Right kidney (tissue), 1 donor: ENCODE measurements around the gene LCN12.

Experiments used
- DNase-seq: peaks from one replicate; pipeline ENCODE4 v3.0.0-alpha.2; 2016

LCN12 gene

DNA sequence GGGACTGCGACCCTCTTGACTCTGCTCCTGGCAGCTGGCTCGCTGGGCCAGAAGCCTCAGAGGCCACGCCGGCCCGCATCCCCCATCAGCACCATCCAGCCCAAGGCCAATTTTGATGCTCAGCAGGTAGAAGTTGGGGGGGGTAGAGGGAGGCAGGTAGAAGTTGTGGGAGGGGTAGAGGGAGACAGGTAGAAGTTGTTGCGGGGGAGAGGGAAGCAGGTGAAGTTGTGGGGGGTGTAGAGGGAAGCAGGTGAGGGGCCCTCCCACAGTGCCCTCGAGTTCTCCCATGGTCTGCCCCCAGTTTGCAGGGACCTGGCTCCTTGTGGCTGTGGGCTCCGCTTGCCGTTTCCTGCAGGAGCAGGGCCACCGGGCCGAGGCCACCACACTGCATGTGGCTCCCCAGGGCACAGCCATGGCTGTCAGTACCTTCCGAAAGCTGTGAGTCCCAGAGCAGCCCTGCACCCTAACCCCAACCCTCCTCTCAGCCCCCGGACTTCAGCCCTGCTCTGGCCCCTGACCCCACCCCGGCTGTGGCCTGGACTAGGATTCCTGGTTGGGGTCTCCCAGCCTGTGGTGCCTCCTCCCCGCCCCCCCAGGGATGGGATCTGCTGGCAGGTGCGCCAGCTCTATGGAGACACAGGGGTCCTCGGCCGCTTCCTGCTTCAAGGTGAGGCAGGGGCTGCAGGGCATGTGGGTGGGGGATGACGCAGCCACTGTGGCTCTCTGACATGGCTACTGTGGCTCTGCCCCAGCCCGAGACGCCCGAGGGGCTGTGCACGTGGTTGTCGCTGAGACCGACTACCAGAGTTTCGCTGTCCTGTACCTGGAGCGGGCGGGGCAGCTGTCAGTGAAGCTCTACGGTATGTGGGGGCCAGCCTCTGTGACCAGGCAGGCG, 6.5 kb upstream of the LCN12 start:
- no peak for DNase-seq

DNA sequence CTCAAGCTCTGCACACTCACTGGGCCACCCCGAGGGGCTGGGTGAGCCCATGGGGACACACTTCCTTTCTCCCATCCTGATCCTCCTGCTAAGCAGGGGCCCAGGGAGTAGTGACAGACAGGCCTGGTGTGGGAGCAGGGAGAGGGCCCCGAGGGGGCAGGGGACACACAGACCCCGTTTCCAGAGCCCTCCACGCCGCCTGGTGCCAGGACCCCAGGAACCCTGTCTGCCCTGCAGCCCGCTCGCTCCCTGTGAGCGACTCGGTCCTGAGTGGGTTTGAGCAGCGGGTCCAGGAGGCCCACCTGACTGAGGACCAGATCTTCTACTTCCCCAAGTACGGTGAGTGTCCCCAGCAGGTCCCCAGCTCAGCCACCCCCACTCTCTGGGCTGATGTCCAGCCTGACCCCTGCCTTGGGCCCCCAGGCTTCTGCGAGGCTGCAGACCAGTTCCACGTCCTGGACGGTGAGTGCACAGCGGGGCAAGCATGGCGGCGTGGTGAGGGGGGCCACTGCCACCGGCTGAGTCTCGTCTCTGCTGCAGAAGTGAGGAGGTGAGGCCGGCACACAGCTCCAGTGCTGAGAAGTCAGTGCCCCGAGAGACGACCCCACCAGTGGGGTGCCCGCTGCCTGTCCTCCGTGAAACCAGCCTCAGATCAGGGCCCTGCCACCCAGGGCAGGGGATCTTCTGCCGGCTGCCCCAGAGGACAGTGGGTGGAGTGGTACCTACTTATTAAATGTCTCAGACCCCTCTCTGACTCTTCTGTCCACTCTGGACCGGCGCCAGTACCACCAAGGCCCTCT, 5.6 kb upstream of the LCN12 start:
- no peak for DNase-seq

DNA sequence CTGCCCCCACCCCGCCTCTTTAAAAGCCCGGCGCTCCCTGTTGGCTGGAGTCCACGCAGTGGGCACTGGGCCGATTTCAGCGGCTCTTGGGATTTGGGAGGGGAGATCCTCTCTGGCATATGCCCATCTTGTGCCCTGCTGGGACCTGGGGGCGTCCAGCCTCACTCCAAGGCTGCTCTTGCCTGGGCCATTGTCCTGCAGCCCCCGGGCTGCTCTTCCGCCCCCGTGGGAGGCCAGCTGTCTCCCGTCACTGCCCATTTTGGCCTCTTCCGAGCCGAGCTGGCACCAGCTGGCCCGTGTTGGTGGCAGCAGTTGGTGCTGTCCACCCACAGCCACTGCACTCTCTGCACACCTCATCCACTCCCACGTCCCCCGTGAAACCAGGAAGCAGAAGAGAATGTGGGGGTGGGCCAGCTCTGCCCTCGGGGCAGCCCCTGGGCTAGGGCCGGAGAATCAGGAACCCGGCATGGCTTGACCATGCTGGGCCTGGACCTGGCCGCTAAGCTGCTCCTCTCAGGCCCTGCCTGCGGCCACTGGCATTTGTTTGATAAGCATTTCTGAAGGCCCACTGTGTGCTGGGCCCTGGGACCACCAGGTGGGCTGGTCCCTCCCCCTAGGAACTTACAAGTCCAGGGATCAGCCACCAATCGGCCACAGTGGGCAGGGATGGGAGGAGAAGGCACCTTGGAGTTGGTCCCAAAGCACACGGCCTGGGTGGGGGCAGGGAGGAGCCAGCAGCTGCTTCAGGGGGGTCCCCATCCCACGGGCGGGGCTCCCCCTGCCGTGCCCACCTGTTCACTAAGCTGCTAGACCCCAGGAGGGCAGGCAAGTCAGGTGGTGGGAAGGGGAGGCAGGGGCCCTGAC, 4.8 kb upstream of the LCN12 start:
- no peak for DNase-seq

DNA sequence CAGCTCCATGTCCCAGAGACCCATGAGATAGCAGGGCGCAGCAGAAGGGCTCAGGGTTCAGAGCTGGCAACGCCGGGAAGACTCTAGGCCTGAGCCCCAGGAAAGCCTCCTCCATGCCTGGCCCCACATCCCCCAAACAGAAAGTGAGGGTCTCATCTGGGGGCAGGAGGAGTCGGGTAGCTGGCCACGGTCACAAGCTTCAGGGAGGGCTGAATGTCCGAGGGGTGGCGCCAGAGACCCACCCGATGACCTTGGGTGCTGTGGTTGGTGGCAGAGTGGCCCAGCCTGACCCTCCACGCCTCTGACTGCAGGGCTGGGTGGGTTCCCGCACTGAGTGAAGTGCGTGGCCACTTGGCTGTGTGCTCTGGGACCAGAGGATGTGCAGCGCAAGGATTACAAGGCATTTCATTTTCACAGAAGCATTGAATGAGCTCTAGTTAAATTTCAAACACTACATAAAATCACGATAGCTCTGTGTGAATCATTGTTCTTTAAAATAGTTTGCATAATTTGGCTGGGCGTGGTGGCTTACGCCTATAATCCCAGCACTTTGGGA, 4.0 kb upstream of the LCN12 start:
- DNase-seq, result peak; percentile 49

DNA sequence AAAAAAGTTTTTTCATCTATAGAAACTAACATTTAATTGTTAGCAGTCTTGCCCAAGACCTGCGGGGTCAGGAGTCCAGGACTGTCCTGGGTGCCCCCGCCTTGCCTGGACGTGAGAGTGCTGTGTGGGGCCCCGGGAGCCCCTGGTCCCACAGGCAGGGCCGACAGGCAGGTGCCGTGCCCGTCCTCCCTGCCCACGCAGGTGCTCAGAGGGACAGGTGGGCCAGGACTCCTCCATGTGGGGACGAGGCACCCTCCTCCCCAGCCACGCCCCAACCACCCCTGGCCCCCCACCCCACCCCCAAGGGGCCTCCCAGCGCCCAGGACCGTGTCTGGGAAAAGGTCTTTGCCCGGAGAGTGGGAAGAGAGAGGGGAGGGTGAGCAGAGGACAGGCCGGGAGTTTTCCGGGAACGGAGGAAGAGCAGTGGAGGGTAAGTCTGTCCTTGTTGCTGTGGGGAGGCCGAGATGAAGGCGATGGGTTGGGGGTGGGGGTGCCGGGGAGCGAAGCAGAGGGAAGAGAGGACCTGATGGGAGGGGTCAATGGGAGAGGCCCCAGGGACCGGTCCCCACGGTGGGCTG, 2.7 kb upstream of the LCN12 start:
- no peak for DNase-seq

DNA sequence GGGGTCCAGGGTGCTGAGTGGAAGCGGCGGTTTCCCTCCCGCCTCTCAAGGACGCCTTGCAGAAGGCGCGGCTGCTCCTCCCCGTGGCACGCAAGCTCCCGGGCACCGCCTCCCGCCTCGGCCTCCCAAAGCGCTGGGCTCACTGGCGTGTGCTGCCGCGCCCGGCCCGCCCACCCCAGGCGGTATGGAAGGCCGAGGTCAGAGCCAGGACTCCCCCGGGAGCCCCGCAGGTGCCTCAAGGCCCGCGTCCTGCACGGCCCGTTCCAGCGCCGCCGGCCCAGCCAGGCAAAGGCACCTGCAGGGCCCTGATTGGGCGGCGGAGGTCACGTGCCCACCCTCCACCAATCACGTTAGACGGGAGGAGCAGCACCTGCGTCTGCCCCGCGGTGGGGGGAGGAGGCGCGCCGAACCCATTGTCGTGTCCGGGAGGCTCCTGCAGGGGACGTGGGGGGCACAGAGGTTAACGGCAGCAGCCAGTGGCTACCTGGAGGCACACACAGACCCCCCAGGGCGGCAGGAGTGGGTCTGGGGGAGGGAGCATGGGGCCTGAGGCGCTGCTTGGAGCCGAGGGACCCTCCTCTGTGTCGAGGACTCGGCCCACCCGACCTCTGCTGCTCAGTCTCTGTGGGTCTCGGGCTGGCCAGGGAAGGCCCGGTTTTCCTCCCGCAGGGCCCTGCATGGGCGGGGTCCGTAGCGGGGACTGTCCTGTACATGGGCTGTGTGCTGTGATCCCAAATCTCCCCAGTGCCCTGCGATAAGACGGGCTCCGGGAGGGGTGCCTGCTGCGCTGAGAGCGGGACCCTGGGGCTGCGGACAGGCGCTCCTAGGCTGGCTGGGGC, 2.0 kb upstream of the LCN12 start:
- DNase-seq, result peak; percentile 94

DNA sequence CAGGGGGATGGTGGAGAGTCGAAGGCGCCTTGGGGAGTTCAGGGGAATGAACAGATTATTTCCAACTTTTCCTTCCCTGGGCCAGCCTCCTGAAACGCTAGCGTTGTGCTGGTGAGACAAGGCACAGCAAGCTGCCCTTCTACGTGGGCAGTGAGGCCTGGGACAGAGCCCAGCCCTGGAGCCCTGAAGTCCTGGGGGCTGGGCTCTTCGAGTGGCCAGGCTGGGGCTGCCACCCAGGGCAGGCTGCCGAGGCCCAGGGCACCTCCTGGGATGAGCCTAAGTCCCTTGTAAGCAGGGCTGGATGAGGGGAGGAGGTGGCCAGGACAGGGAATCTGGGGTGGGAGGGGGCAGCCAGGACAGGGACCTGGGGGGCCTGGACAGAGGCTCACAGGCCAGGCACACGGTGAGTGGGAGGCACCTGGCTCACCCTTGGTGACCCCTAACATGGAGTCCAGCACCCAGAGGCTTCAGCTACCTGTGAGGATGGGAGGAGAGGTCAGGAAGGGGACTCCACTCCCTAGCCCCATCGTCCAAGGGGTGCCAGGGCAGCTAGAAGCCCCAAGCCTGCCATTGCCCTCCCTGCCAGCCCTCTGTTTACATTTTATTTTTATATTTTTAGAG, 1.3 kb upstream of the LCN12 start:
- no peak for DNase-seq

DNA sequence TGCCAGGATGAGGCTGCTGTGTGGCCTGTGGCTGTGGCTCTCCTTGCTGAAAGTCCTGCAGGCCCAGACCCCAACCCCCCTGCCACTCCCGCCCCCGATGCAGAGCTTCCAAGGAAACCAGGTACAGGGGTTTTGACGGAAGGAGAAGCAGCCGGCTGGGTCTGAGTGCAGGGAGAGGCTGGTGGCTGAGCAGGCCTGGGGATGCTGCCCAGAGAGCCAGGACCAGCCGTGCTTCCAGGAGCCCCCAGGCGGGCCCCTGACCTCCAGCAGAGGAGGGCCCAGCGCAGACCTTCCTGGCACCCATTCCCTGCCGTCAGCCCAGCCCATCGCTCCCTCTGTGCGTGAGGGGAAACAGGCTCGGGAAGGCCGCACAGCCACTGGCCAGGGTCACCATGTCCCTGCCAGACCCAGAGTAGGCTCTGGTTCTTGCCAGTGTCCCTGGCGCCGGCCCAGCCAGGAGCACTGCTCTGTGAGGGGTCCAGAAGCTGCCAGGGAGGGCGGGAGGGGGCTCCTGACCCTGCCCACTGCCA, 313 bp downstream of the LCN12 start:
- peak; percentile 50 for DNase-seq

DNA sequence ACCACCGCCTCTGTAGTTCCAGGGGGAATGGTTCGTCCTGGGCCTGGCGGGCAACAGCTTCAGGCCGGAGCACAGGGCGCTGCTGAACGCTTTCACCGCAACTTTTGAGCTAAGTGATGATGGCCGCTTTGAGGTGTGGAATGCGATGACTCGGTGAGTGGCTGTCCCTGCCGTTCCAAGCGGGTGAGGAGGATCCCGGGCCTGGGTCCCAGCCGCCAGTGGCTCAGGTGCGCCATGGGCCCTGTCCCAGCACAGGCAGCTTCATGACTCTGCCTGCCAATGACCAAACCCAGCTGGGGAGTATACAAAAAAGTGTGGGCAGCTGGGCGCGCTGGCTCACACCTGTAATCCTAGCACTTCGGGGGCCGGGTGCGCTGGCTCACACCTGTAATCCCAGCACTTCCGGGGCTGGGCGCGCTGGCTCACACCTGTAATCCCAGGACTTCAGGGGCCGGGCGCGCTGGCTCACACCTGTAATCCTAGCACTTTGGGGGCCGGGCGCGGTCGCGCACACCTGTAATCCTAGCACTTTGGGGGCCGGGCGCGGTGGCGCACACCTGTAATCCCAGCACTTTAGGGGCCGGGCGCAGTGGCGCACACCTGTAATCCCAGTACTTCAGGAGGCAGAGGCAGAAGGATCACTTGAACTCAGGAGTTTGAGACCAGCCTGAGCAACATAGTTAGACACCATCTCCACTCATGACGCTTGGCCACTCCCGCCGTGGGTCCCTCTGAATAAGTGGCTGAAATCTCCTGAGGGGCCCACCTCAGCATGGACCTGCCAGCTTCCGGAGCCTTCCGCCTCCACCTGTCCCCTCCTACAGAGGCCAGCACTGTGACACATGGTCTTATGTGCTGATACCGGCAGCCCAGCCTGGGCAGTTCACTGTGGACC, 1.1 kb downstream of the LCN12 start:
- no peak for DNase-seq

DNA sequence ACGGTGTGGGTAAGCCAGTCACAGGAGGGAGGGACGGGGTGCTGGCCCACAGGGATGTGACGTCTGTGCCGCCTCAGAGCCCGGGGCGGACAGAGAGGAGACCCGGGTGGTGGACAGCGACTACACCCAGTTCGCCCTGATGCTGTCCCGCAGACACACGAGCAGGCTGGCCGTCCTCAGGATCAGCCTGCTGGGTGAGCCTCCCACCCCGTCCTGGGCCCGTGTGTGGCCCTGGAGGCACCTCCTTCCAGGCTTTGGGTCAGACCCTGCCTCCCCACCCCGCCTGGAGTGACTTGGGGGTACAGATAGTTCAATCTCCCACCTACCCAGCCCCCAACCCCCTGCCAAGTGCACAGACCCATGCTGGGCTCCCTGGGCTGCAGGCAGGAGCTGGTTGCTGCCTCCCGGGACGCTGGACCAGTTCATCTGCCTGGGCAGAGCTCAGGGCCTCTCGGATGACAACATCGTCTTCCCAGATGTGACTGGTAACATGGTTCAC, 1.7 kb downstream of the LCN12 start:
- no peak for DNase-seq

DNA sequence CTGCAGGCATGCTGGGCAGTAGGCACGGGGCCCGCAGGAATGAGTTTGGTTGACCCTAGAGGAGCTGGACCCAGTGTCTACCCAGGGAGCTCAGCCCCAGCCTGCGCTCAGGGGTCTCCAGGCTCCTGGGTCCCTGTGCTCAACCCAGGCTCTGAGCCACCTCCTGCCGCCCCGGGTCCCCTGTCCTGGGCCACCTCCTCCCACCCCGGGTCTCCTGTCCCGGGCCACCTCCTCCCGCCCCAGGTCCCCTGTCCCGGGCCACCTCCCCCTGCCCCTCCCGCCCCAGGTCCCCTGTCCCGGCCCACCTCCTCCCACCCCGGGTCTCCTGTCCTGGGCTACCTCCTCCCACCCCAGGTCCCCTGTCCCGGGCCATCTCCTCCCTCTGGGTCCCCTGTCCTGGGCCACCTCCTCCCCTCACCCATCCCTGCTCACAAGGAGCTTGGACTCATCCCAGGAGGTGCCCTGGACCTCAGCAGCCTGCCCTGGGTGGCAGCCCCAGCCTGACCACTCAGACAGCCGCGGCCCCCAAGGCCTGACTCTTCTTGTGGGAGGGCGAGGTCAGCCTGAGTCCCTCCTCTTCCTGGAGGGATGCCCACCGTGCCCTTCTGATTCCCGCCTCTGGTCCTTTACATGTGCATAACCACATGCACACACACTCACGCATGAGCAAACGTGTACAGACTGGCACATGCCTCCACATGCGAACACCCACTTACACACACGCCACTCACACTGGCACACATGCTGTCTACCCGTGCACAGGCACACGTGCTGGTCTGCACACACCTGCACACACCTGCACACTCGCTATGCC, 2.4 kb downstream of the LCN12 start:
- DNase-seq, result no peak

DNA sequence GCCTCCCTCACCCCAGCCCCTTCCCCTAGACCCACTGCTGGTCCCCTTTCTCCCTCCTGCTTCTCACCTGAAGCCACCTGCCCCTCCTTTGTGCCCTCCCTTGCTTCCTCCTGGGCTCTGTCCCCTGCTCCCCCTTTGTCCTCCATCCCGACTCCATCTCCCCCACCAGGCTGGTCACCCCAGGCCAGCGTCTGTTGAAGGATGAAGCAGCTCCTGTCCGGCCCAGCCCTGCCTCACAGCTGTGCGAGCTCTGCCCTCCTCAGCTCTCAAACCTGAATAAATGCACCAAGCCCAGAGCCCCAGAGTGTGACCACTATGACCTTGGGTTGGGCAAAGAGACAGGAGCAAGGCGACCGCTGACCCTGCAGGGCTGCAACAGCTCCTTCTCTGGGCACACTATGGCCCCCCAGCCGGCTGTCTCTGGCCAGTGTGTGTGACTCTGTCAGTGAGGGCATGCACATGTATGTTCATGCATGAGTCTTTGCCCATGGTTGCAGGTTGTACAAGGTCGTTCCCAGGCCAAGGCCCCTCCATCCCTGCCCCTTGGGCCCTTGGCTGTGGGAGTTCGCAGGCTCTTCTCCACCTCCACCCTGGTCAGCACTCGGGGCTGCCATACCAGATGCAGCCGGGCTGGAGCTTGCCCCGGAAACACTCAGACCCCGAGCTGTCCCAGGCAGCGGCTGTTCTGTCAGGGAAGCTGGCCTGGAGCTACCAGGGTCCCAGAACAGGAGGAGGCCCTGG, 3.3 kb downstream of the LCN12 start:
- no peak for DNase-seq

DNA sequence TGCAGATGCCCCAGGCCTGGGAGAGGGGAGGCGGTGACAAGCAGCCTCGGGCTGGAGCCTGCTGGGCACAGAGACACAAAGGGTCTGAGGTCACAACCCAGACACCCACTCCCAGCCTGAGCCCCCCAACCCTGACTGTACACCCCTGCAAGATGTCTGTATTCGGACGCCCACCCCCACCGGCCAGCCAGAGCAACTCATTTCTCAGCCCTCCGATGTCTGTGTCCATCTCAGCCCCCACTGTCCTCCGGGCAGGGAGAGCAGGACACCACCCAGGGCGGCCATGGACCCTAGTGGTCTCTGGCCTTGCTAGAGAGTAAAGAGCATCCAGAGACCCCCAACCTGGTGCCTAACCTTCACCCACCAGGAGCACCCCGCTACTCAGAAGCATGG, 3.9 kb downstream of the LCN12 start:
- no peak for DNase-seq

DNA sequence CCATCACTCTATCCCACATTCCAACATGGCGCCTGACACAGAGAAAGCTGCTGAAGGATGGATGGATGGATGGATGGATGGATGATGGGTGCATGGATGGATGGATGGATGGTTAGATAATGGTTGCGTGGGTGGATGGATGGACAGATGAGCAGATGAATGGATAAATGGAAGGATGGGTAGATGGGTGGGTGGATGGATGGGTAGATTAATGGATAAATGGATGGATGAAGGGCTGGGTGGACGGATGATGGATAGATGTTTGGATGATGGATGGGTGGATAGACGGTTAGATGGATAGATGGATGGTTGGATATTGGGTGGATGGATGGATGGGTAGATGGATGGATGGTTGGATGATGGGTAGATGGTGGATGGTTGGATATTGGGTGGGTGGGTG, 4.5 kb downstream of the LCN12 start:
- DNase-seq, result no peak

DNA sequence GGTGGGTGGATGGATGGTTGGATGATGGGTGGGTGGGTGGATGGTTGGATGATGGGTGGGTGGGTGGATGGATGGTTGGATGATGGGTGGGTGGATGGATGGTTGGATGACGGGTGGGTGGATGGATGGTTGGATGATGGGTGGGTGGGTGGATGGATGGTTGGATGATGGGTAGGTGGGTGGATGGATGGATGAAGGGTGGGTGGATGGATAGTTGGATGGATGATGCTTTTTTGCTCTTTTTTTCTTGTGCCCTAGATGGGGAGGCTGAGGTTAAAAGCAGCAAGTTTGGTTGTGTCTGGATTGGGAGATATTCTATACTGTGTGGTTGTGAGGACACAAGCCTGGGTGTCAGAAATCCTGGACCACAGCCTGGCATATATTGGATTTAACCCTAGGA, 5.4 kb downstream of the LCN12 start:
- DNase-seq, result no peak

DNA sequence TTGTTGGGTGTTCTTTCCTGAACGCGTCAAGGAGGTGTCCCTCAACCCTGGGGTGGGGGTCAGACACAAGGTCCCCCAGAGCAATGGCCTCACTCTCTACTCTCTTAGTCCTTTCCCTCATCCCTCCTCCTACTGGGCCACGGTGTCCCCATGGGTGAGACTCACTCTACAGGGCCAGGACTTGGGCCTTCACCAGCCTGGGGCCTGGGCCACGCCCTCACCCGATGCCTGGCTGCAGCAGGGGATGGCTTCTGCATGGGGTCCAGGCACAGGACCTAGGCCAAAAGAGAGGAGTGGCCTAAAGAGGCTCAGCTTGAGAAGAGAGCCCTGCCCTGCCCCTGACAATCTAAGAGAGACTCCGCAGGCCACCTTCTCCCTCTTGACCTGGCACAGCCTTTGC, 5.8 kb downstream of the LCN12 start:
- no peak for DNase-seq

DNA sequence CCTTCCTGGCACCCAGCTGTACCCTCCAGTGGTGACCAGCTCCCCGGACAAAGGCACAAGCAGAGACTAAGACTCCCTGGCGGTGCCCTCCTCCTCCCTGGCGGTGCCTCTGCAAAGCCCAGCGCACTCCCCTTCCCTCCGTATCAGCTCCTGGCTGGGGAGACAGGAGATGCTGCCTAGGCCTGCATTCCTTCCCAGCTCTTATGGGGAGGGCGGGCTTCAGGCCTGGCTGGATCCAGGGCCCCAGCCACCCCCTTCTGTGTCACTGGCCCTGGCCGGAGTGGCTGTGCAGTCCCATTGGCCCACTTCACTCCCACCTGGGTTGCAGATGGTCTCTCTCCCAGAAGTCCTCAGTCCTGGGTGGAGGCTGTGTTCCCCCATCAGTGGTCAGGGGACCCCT, 6.4 kb downstream of the LCN12 start:
- DNase-seq, result no peak
